Transverse colon (tissue), 4 donors: ENCODE data around the gene GAMT.

Source experiments
- CTCF ChIP-seq, 5 experiments: fragments of 200-600 bp in 3 of 5; fragments of 450-650 bp in 2 of 5; sonication (generic) in 3 of 5; IDR thresholded peaks; 1 replicate in 2 of 5; 2 replicates in 3 of 5; pipeline ENCODE4 v1.5.1; 2016 to 2017; ENCODE audit warnings: antibody characterized with exemption in 5 of 5, inconsistent platforms in 3 of 5, mild to moderate bottlenecking in 2 of 5, moderate library complexity in 1 of 5
- POLR2A ChIP-seq: fragments of 450-650 bp; IDR thresholded peaks from one replicate; pipeline ENCODE4 v1.6.1; 2016; ENCODE audit warnings: antibody characterized with exemption, mild to moderate bottlenecking, moderate library complexity
- POLR2AphosphoS5 ChIP-seq, 3 donors: sonication (generic); formaldehyde crosslinking; IDR thresholded peaks; one replicate each; pipeline ENCODE4 v1.6.1; 2016; ENCODE audit warnings: antibody characterized with exemption in 3 of 3

- TF ChIP-seq POLR2A: no peak
- no peak for TF ChIP-seq CTCF (IDR thresholded peaks at IDR 0.05)
- TF ChIP-seq POLR2AphosphoS5 (IDR thresholded peaks at IDR 0.05): no peak
Measured at GRCh38 chr19:1349211-1349610, 52.1 kb downstream of the GAMT start.
